Measurements from ENCODE around the gene GALNT9.
"Not testable (repeated sequence)": the region's sequence is repeated elsewhere in the genome, so short reads cannot be mapped to it uniquely, and the experiment has no call there.

DNA sequence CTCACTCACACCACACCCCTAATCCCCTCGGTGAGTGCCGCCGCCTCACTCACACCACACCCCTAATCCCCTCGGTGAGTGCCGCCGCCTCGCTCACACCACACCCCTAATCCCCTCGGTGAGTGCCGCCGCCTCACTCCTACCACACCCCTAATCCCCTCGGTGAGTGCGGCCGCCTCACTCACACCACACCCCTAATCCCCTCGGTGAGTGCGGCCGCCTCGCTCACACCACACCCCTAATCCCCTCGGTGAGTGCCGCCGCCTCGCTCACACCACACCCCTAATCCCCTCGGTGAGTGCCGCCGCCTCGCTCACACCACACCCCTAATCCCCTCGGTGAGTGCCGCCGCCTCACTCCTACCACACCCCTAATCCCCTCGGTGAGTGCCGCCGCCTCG, 179.9 kb downstream of the GALNT9 start:
- TF ChIP-seq CTCF (IDR thresholded peaks at IDR 0.05); POLR2A (IDR thresholded peaks at IDR 0.05; ENCODE audit: low read depth); POLR2AphosphoS5 (IDR thresholded peaks at IDR 0.05): not testable (repeated sequence)
